ENCODE measurements around the gene PDE11A.

GRCh38 chr2:177906041-177906718, 166.4 kb downstream of the PDE11A start:
- TF ChIP-seq CTCF (IDR thresholded peaks at IDR 0.05 in 2 of 3, conservative IDR thresholded peaks at IDR 0.05 in 1 of 3; ENCODE audit: borderline replicate concordance in 1 of 3, insufficient read depth in 1 of 3, low read depth in 2 of 3, low read length in 2 of 3) (peak; percentile 58 to 97 (median 97)), EZH2 (IDR thresholded peaks at IDR 0.05) (no peak), REST (IDR thresholded peaks at IDR 0.05; ENCODE audit: low read depth) (no peak), YY1 (IDR thresholded peaks at IDR 0.05; ENCODE audit: extremely low read depth, insufficient replicate concordance, low read depth, low read length) (peak; percentile 85), ATF3 (IDR thresholded peaks at IDR 0.05) (no peak), ZNF274 (IDR thresholded peaks at IDR 0.05; ENCODE audit: low read depth, low read length) (no peak), RAD21 (IDR thresholded peaks at IDR 0.05; ENCODE audit: low read depth) (peak; percentile 58), CEBPB (IDR thresholded peaks at IDR 0.05; ENCODE audit: low read depth) (no peak), MAX (IDR thresholded peaks at IDR 0.05) (no peak), POLR2A (IDR thresholded peaks at IDR 0.05; ENCODE audit: borderline replicate concordance, extremely low read depth, insufficient read depth, insufficient read length) (no peak), POLR2AphosphoS5 (IDR thresholded peaks at IDR 0.05; ENCODE audit: low read depth, low read length) (no peak), FOSL1 (IDR thresholded peaks at IDR 0.05; ENCODE audit: low read depth) (no peak)
